B cell (primary cell): Measurements from ENCODE around the gene CDC42BPG. TPM values are rescaled to one million over a fixed set of nuclear protein-coding genes. Genes with fewer than 3 reads are reported as not detected.

ENCODE experiments used
- ATAC-seq: fragments of 200-7000 bp; cut with Tn5 transposase; one replicate; pipeline ENCODE4 v1.10.0; 2021; ENCODE audit warnings: low read depth, mild to moderate bottlenecking, moderate number of reproducible peaks, moderate library complexity
- CTCF ChIA-PET: fragments of 350-600 bp; sonication (Branson Sonifier 250); formaldehyde crosslinking; loops from one replicate; lab custom pipeline; 2021; ENCODE audit warnings: antibody characterized with exemption, inconsistent platforms; lab: Charles Lee
- POLR2A ChIA-PET: fragments of 350-600 bp; sonication (Branson Sonifier 250); formaldehyde crosslinking; loops from one replicate; lab custom pipeline; 2021; ENCODE audit warnings: antibody characterized with exemption; lab: Charles Lee
- DNase-seq: peaks from one replicate; pipeline ENCODE4 v3.0.0; 2013
- H2AFZ ChIP-seq: 2 replicates; pipeline ENCODE4 v1.6.1; 2012; ENCODE audit warnings: mild to moderate bottlenecking, low read depth, low read length; ENCODE audit not compliant: insufficient read depth, poor library complexity, severe bottlenecking
- H3K27ac ChIP-seq, 2 donors: 1 replicate in 1 of 2; 2 replicates in 1 of 2; pipeline ENCODE4 v1.5.1; 2012 to 2013; ENCODE audit warnings: low read length in 2 of 2, mild to moderate bottlenecking in 2 of 2, moderate library complexity in 1 of 2
- H3K27me3 ChIP-seq, 4 experiments: fragments of 200-600 bp in 1 of 4; sonication (generic) in 1 of 4; replicated peaks in 1 of 4; 1 replicate in 2 of 4; 2 replicates in 2 of 4; pipeline versions ENCODE4 v1.6.1 to v1.7.0; 2013 to 2016; ENCODE audit warnings: low read length in 3 of 4, mild to moderate bottlenecking in 2 of 4, mixed read lengths in 1 of 4, moderate library complexity in 1 of 4; ENCODE audit not compliant: insufficient read depth in 4 of 4, control insufficient read depth in 3 of 4; ENCODE audit errors: control extremely low read depth in 1 of 4
- H3K36me3 ChIP-seq, 2 experiments: replicated peaks in 1 of 2; 1 replicate in 1 of 2; 2 replicates in 1 of 2; pipeline versions ENCODE4 v1.6.1 to v1.7.1; 2013; ENCODE audit warnings: low read length in 1 of 2; ENCODE audit not compliant: insufficient read depth in 2 of 2, control insufficient read depth in 1 of 2; ENCODE audit errors: control extremely low read depth in 1 of 2, extremely low read depth in 1 of 2
- H3K4me1 ChIP-seq, 2 donors: fragments of 200-600 bp in 1 of 2; sonication (generic) in 1 of 2; 1 replicate in 1 of 2; 2 replicates in 1 of 2; pipeline versions ENCODE4 v1.5.1 to v1.6.1; 2013 to 2017; ENCODE audit warnings: low read length in 2 of 2; ENCODE audit not compliant: control insufficient read depth in 2 of 2, insufficient read depth in 2 of 2
- H3K4me2 ChIP-seq: replicated peaks from 2 replicates; pipeline ENCODE3; 2012; ENCODE audit warnings: mild to moderate bottlenecking, low read depth, low read length; ENCODE audit not compliant: poor library complexity, severe bottlenecking
- H3K4me3 ChIP-seq, 5 experiments: fragments of 200-600 bp in 1 of 5; sonication (generic) in 1 of 5; 1 replicate in 3 of 5; 2 replicates in 2 of 5; pipeline versions ENCODE4 v1.5.1 to v1.7.0; 2011 to 2016; ENCODE audit warnings: low read length in 4 of 5, mild to moderate bottlenecking in 4 of 5, low read depth in 2 of 5, control low read depth in 1 of 5, moderate library complexity in 1 of 5; ENCODE audit not compliant: insufficient read depth in 1 of 5; ENCODE audit errors: control extremely low read depth in 1 of 5, extremely low read depth in 1 of 5
- H3K79me2 ChIP-seq: fragments of 200-600 bp; sonication (generic); one replicate; pipeline ENCODE4 v1.6.0; 2016; ENCODE audit warnings: low read length; ENCODE audit not compliant: control insufficient read depth, insufficient read depth
- H3K9ac ChIP-seq: fragments of 200-600 bp; sonication (generic); 2 replicates; pipeline ENCODE4 v1.6.1; 2017; ENCODE audit warnings: mild to moderate bottlenecking, low read length, moderate library complexity
- H3K9me3 ChIP-seq, 3 donors: one replicate each; pipeline versions ENCODE4 v1.6.1 to v1.7.1; 2013; ENCODE audit warnings: low read length in 2 of 3; ENCODE audit not compliant: control insufficient read depth in 2 of 3, insufficient read depth in 1 of 3; ENCODE audit errors: control extremely low read depth in 1 of 3
- H4K20me1 ChIP-seq: 2 replicates; pipeline ENCODE4 v1.6.0; 2012; ENCODE audit warnings: mild to moderate bottlenecking, low read length; ENCODE audit not compliant: insufficient read depth, control insufficient read depth, poor library complexity, severe bottlenecking
- H3K27ac Mint-ChIP-seq: one replicate; pipeline ENCODE4 v1.8.0; 2021; ENCODE audit warnings: mixed read lengths
- H3K27me3 Mint-ChIP-seq: one replicate; pipeline ENCODE4 v1.8.0; 2021; ENCODE audit warnings: mixed read lengths
- H3K4me1 Mint-ChIP-seq: one replicate; pipeline ENCODE4 v1.8.0; 2021; ENCODE audit warnings: mixed read lengths
- H3K4me3 Mint-ChIP-seq: one replicate; pipeline ENCODE4 v1.8.0; 2021; ENCODE audit warnings: mixed read lengths
- H3K9me3 Mint-ChIP-seq: one replicate; pipeline ENCODE4 v1.8.0; 2022; ENCODE audit warnings: mixed read lengths; ENCODE audit not compliant: insufficient read depth
- CTCF ChIP-seq: fragments of 200-600 bp; IDR thresholded peaks from one replicate; pipeline ENCODE4 v1.8.0; 2022; ENCODE audit warnings: antibody characterized with exemption, mild to moderate bottlenecking
- EZH2 ChIP-seq: IDR thresholded peaks from 2 replicates; pipeline ENCODE4 v1.6.1; 2012; ENCODE audit warnings: borderline replicate concordance, low read depth, mild to moderate bottlenecking, moderate library complexity, low read length; ENCODE audit not compliant: insufficient read depth, poor library complexity, severe bottlenecking
- WGBS: methylation state at CpG from one replicate; pipeline ENCODE4 v1.1.5; 2013; ENCODE audit warnings: missing lambda C conversion rate; ENCODE audit not compliant: insufficient coverage; 5-methylcytosine and 5-hydroxymethylcytosine counted together
- intact Hi-C: fragments of 100-400 bp; cut with micrococcal nuclease; formaldehyde crosslinking; loops from one replicate; pipeline ENCODE4 v1.10.0; 2022
- polyA plus RNA-seq: library from polyadenylated mRNA; depleted of rRNA; stranded (reverse); fragments of >200 nt; gene quantifications from 2 replicates; pipeline ENCODE4 v1.2.3, GENCODE V29; 2012
- total RNA-seq, 2 donors: library from RNA; stranded (reverse); fragments of 120-200 nt in 1 of 2; gene quantifications; 1 replicate in 1 of 2; 2 replicates in 1 of 2; pipeline versions ENCODE4 v1.2.3 to v1.2.4, GENCODE V29; 2013 to 2022

Gene CDC42BPG
- total and polyA plus RNA-seq, 2 donors (not counting 1 experiment from before 2014, with no cell fraction given): 3.7 to 8.7 TPM

DNA sequence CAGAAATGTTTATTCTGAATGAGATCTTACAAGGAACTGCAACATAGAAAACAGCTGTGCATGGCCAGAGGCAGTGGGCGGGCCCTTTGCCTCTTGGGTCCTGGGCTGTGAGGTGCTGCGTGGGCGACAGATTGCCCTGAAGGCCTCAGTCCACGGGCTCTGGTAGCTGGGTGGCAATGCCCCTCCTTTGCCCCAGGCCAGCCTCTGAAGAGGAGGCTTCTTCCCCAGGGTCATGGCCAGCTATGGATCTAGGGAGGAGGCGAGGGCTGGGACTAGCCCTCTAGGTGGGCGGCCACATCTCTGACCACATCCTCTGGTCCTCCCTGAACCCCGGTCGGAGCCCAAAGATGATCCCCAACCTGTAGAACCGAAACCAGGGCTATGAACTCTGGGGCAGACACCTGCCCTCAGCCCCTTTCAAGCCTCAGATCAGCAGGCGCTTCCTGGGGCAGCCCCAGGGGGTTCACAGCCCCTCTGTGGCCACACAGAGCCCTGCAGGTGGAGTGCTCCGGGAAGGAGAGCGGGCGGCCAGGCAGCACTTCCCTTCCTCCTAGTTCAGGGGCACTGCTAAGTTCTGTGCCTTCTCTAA lies 6.6 kb upstream of the CDC42BPG start:
- WGBS: 1% methylated on average over 12 of the region's 13 CpGs
- H3K27ac Mint-ChIP-seq: peak overlapping the region; percentile 95
- Histone ChIP-seq H3K36me3 (peaks cover 0 to 28% of the 10 kb centered on the region in 2 experiments), H4K20me1 (peaks cover 2% of the 10 kb centered on the region), H3K27me3 (no peaks in the 10 kb centered on the region), H3K27ac (peak overlapping the region; percentile 90 to 100), H2AFZ (no peak overlapping the region), H3K9me3 (no peaks in the 10 kb centered on the region), H3K9ac (peak overlapping the region; percentile 57), H3K4me3 (peak overlapping the region in 3 of 5 experiments; percentile 23 to 59 (median 40)), H3K4me1 (peaks cover 87 to 94% of the 10 kb centered on the region in 2 donors), H3K79me2 (peaks cover 48% of the 10 kb centered on the region), H3K4me2 (peak overlapping the region; percentile 76)
- peak; percentile 61 for ATAC-seq
- peak; percentile 93 for DNase-seq
- TF ChIP-seq EZH2 (no peak), CTCF (no peak)
- no peaks in the 10 kb centered on the region for H3K9me3 Mint-ChIP-seq
- POLR2A ChIA-PET: interaction anchor here (0.7 to 8.7 kb wide), 14 partner anchors 8 to 1188 kb away, joined by 3 to 158 read pairs (median 7); partner anchors contain the start of genes ARL2, EHD1 and MEN1
- H3K4me3 Mint-ChIP-seq: peak overlapping the region; percentile 79
- H3K27me3 Mint-ChIP-seq: no peaks in the 10 kb centered on the region
- CTCF ChIA-PET: interaction anchor here (0.5 to 29.2 kb wide), 13 partner anchors 12 to 1035 kb away, joined by 3 to 1254 read pairs (median 4); partner anchors contain the start of genes ARL2, EHD1, PRDX5 and TM7SF2
- H3K4me1 Mint-ChIP-seq: peaks cover 87% of the 10 kb centered on the region
- intact Hi-C loops: loop anchor here (1.0 kb wide), 4 partner anchors 8 to 43 kb away; partner anchors contain the start of gene EHD1
